ENCODE data around the gene ROMO1. TPM values are rescaled to one million over a fixed set of nuclear protein-coding genes. Genes with fewer than 3 reads are reported as not detected.
"Not testable (repeated sequence)": the region's sequence is repeated elsewhere in the genome, so short reads cannot be mapped to it uniquely, and the experiment has no call there.

The ROMO1 gene
- total RNA-seq, 1 experiment from 2014 or later = 407 TPM

- DNase-seq (ENCODE audit: low spot score) = no peak
Observed at GRCh38 chr20:35710039-35710438, 10.8 kb downstream of the ROMO1 start.

GRCh38 chr20:35710884-35711587, 11.8 kb downstream of the ROMO1 start:
- no peak for DNase-seq (ENCODE audit: low spot score)

GRCh38 chr20:35711588-35712209, 12.5 kb downstream of the ROMO1 start:
- no peak for DNase-seq (ENCODE audit: low spot score)

GRCh38 chr20:35713120-35713519, 13.9 kb downstream of the ROMO1 start:
- not testable (repeated sequence) for DNase-seq (ENCODE audit: low spot score)

- DNase-seq (ENCODE audit: low spot score) = no peak
Observed at GRCh38 chr20:35714127-35714526, 14.9 kb downstream of the ROMO1 start.

GRCh38 chr20:35715652-35716051, 16.4 kb downstream of the ROMO1 start:
- no peak for DNase-seq (ENCODE audit: low spot score)

GRCh38 chr20:35716330-35716729, 17.1 kb downstream of the ROMO1 start:
- DNase-seq (ENCODE audit: low spot score) = no peak

GRCh38 chr20:35718321-35718720, 19.1 kb downstream of the ROMO1 start:
- not testable (repeated sequence) for DNase-seq (ENCODE audit: low spot score)

GRCh38 chr20:35718972-35719635, 19.9 kb downstream of the ROMO1 start:
- no peak for DNase-seq (ENCODE audit: low spot score)

- no peak for DNase-seq (ENCODE audit: low spot score)
Observed at GRCh38 chr20:35719717-35720116, 20.5 kb downstream of the ROMO1 start.

GRCh38 chr20:35720165-35721123, 21.2 kb downstream of the ROMO1 start:
- no peak for DNase-seq (ENCODE audit: low spot score)

- no peak for DNase-seq (ENCODE audit: low spot score)
Observed at GRCh38 chr20:35721219-35721618, 22.0 kb downstream of the ROMO1 start.

GRCh38 chr20:35721621-35722020, 22.4 kb downstream of the ROMO1 start:
- DNase-seq (ENCODE audit: low spot score) = no peak

- not testable (repeated sequence) for DNase-seq (ENCODE audit: low spot score)
Observed at GRCh38 chr20:35723275-35723639, 24.1 kb downstream of the ROMO1 start.

GRCh38 chr20:35723652-35724320, 24.6 kb downstream of the ROMO1 start:
- not testable (repeated sequence) for DNase-seq (ENCODE audit: low spot score)

GRCh38 chr20:35724321-35725230, 25.4 kb downstream of the ROMO1 start:
- DNase-seq (ENCODE audit: low spot score) = no peak

GRCh38 chr20:35726842-35727711, 27.9 kb downstream of the ROMO1 start:
- DNase-seq (ENCODE audit: low spot score) = no peak

- no peak for DNase-seq (ENCODE audit: low spot score)
Observed at GRCh38 chr20:35729283-35729807, 30.1 kb downstream of the ROMO1 start.
